Caco-2 (cell line): ENCODE measurements around the gene SPECC1. TPM values are rescaled to one million over a fixed set of nuclear protein-coding genes. Genes with fewer than 3 reads are reported as not detected.

Experiments used
- BruUV-seq: library from RNA; stranded (reverse); fragments of 400-500 nt; replicated peaks from 2 replicates; lab custom pipeline; 2021; lab: Mats Ljungman, UMichigan
- CTCF ChIA-PET: fragments of 300-600 bp; sonication (Branson Sonifier 250); formaldehyde crosslinking; loops from one replicate; lab custom pipeline; 2022; ENCODE audit warnings: antibody characterized with exemption; lab: Charles Lee
- POLR2A ChIA-PET: fragments of 300-600 bp; sonication (Branson Sonifier 250); formaldehyde crosslinking; loops from one replicate; lab custom pipeline; 2022; ENCODE audit warnings: antibody characterized with exemption; lab: Charles Lee
- DNase-seq, 2 experiments: peaks; one replicate each; pipeline versions ENCODE4 v3.0.0 to v3.0.0-alpha.2; 2020 to 2022
- H3K27me3 ChIP-seq: replicated peaks from 2 replicates; pipeline ENCODE4 v1.6.0; 2011; ENCODE audit warnings: low read length; ENCODE audit not compliant: control insufficient read depth, insufficient read depth
- H3K36me3 ChIP-seq: 2 replicates; pipeline ENCODE4 v1.5.1; 2011; ENCODE audit warnings: low read length; ENCODE audit not compliant: control insufficient read depth, insufficient read depth
- H3K4me1 ChIP-seq: fragments of 250-450 bp; sonication (Bioruptor Pico); 2 replicates; pipeline ENCODE4 v1.5.1; 2020; ENCODE audit warnings: mild to moderate bottlenecking
- H3K4me3 ChIP-seq: 2 replicates; pipeline ENCODE4 v1.5.1; 2011; ENCODE audit warnings: low read depth, mild to moderate bottlenecking, control low read depth, low read length
- H3K9me3 ChIP-seq: fragments of 250-450 bp; sonication (Bioruptor Pico); 2 replicates; pipeline ENCODE4 v1.5.1; 2020; ENCODE audit warnings: mild to moderate bottlenecking, moderate library complexity
- H3K27ac Mint-ChIP-seq: one replicate; pipeline ENCODE4 v1.8.0; 2022; ENCODE audit warnings: mixed read lengths; ENCODE audit not compliant: unreplicated experiment
- H3K27me3 Mint-ChIP-seq: one replicate; pipeline ENCODE4 v1.8.0; 2022; ENCODE audit warnings: mixed read lengths; ENCODE audit not compliant: insufficient read depth, unreplicated experiment
- H3K36me3 Mint-ChIP-seq: one replicate; pipeline ENCODE4 v1.8.0; 2022; ENCODE audit warnings: mild to moderate bottlenecking, mixed read lengths; ENCODE audit not compliant: insufficient read depth, unreplicated experiment
- H3K4me1 Mint-ChIP-seq: one replicate; pipeline ENCODE4 v1.8.0; 2022; ENCODE audit warnings: low read depth, mixed read lengths; ENCODE audit not compliant: unreplicated experiment
- H3K4me3 Mint-ChIP-seq: one replicate; pipeline ENCODE4 v1.8.0; 2022; ENCODE audit warnings: mild to moderate bottlenecking, moderate library complexity, mixed read lengths; ENCODE audit not compliant: unreplicated experiment
- H3K9me3 Mint-ChIP-seq: one replicate; pipeline ENCODE4 v1.8.0; 2022; ENCODE audit warnings: mixed read lengths; ENCODE audit not compliant: unreplicated experiment
- intact Hi-C: fragments of 100-400 bp; cut with micrococcal nuclease; formaldehyde crosslinking; loops from one replicate; pipeline ENCODE4 v1.10.0; 2022; ENCODE audit not compliant: unreplicated experiment
- total RNA-seq: library from RNA; stranded (reverse); gene quantifications from 2 replicates; pipeline ENCODE4 v1.2.3, GENCODE V29; 2022
- TF ChIP-seq, protein P1 (sequence below), 2 experiments: fragments of 200-600 bp in 1 of 2; IDR thresholded peaks; 1 replicate in 1 of 2; 2 replicates in 1 of 2; pipeline versions ENCODE4 v1.5.1 to v1.8.0; 2011 to 2022; ENCODE audit warnings: antibody characterized with exemption in 1 of 2, control low read depth in 1 of 2, inconsistent platforms in 1 of 2, low read depth in 1 of 2, low read length in 1 of 2, mild to moderate bottlenecking in 1 of 2, moderate library complexity in 1 of 2; ENCODE audit not compliant: insufficient read depth in 1 of 2, severe bottlenecking in 1 of 2, unreplicated experiment in 1 of 2

SPECC1 gene
- total RNA-seq, 1 experiment from 2014 or later = 123 TPM

DNA sequence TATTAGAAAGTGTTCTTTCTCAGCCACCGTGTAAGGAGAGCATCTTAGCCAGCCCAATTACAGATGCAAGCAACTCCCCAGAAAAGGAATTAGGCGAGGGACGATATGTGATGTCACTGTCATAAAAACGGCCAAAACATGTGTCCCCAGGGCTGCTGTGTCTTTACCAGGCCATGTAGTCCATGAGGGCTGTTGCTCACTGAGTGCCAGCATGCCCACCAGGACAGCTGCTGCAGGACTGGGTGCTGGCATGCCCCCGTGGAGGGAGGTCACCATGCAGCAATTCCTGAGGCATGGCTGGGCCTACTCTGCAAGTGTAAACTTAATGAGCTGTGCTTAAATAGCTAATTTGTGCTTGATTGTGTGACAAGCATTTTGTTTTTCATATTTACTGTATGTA, 301.3 kb downstream of the SPECC1 start:
- no peak overlapping the region for H3K4me3 ChIP-seq
- no peaks in the 10 kb centered on the region for H3K4me1 Mint-ChIP-seq
- H3K27me3 ChIP-seq = no peaks in the 10 kb centered on the region
- H3K4me3 Mint-ChIP-seq = no peak overlapping the region
- peaks cover 46% of the 10 kb centered on the region for H3K36me3 Mint-ChIP-seq
- peaks cover 16% of the 10 kb centered on the region for H3K9me3 ChIP-seq
- TF ChIP-seq, protein P1, sequence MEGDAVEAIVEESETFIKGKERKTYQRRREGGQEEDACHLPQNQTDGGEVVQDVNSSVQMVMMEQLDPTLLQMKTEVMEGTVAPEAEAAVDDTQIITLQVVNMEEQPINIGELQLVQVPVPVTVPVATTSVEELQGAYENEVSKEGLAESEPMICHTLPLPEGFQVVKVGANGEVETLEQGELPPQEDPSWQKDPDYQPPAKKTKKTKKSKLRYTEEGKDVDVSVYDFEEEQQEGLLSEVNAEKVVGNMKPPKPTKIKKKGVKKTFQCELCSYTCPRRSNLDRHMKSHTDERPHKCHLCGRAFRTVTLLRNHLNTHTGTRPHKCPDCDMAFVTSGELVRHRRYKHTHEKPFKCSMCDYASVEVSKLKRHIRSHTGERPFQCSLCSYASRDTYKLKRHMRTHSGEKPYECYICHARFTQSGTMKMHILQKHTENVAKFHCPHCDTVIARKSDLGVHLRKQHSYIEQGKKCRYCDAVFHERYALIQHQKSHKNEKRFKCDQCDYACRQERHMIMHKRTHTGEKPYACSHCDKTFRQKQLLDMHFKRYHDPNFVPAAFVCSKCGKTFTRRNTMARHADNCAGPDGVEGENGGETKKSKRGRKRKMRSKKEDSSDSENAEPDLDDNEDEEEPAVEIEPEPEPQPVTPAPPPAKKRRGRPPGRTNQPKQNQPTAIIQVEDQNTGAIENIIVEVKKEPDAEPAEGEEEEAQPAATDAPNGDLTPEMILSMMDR (IDR thresholded peaks at IDR 0.05; ENCODE audit: insufficient read depth in 1 of 2, low read depth in 1 of 2, low read length in 1 of 2, severe bottlenecking in 1 of 2, unreplicated experiment in 1 of 2) = no peak
- no peak overlapping the region for H3K27ac Mint-ChIP-seq
- peaks cover 17% of the 10 kb centered on the region for H3K9me3 Mint-ChIP-seq
- no peak for DNase-seq
- no peaks in the 10 kb centered on the region; the same call in 1 of the 2 replicates for H3K36me3 ChIP-seq
- no peaks in the 10 kb centered on the region for H3K4me1 ChIP-seq
- no peaks in the 10 kb centered on the region for H3K27me3 Mint-ChIP-seq
- ChIA-PET POLR2A (no interaction called here), CTCF (no interaction called here)
- no TSS peak for BruUV-seq
- intact Hi-C loops = no loop called here

DNA sequence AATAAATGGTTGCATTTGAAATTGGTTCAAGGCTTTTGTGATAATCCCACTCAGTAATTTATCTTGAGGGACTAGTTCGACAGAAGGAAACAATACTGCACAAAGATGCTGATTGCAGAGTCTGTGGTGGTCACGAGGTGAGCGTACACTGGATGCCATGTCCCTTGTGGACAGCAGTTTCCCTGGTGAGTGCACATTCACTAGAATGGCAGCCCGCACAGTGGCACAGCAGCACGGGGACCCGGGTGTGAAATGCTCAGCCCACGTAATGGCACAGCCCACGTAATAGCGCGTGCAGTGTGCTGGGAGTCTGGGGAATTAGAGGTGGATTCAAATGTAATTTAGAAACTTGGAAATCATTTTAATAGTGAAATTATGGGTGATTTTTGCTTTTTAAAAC, 304.1 kb downstream of the SPECC1 start:
- H3K4me1 Mint-ChIP-seq = no peaks in the 10 kb centered on the region
- H3K27me3 Mint-ChIP-seq = no peaks in the 10 kb centered on the region
- intact Hi-C loops = no loop called here
- no TSS peak for BruUV-seq
- H3K9me3 Mint-ChIP-seq = no peaks in the 10 kb centered on the region
- no peak overlapping the region for H3K4me3 Mint-ChIP-seq
- no peak overlapping the region for H3K27ac Mint-ChIP-seq
- no peak overlapping the region for H3K4me3 ChIP-seq
- H3K27me3 ChIP-seq = no peaks in the 10 kb centered on the region
- ChIA-PET POLR2A (no interaction called here), CTCF (no interaction called here)
- peaks cover 43% of the 10 kb centered on the region for H3K36me3 Mint-ChIP-seq
- no peaks in the 10 kb centered on the region; the same call in none of the 2 replicates for H3K36me3 ChIP-seq
- H3K4me1 ChIP-seq = no peaks in the 10 kb centered on the region
- no peak for DNase-seq
- H3K9me3 ChIP-seq = no peaks in the 10 kb centered on the region
- TF ChIP-seq, protein P1 (IDR thresholded peaks at IDR 0.05; ENCODE audit: insufficient read depth in 1 of 2, low read depth in 1 of 2, low read length in 1 of 2, severe bottlenecking in 1 of 2, unreplicated experiment in 1 of 2) = no peak

DNA sequence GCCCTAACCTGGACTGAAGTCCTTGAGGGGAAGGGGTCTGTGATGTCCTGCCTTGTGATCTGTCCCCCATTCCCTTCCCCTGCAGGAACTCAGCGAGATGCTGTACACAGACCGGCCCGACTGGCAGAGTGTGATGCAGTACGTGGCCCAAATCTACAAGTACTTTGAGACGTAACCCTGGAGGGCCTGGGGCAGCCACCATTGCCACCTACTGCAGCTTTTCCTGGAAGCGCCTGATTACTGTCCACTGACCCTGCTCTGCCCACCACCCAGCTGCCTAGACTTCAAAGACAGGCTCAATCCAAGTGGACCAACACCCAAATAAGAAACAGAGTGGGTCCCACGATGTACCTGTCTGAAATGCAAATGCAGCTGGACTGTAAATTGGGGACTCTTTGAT, 304.7 kb downstream of the SPECC1 start:
- no peak overlapping the region for H3K4me3 Mint-ChIP-seq
- H3K4me3 ChIP-seq = no peak overlapping the region
- TF ChIP-seq, protein P1 (IDR thresholded peaks at IDR 0.05; ENCODE audit: insufficient read depth in 1 of 2, low read depth in 1 of 2, low read length in 1 of 2, severe bottlenecking in 1 of 2, unreplicated experiment in 1 of 2) = no peak
- no peak for DNase-seq
- no peaks in the 10 kb centered on the region for H3K27me3 Mint-ChIP-seq
- H3K9me3 Mint-ChIP-seq = no peaks in the 10 kb centered on the region
- no peaks in the 10 kb centered on the region; the same call in none of the 2 replicates for H3K36me3 ChIP-seq
- no TSS peak for BruUV-seq
- H3K4me1 ChIP-seq = no peaks in the 10 kb centered on the region
- no peak overlapping the region for H3K27ac Mint-ChIP-seq
- intact Hi-C loops = no loop called here
- ChIA-PET CTCF (no interaction called here), POLR2A (no interaction called here)
- H3K36me3 Mint-ChIP-seq = peaks cover 43% of the 10 kb centered on the region
- no peaks in the 10 kb centered on the region for H3K9me3 ChIP-seq
- no peaks in the 10 kb centered on the region for H3K4me1 Mint-ChIP-seq
- H3K27me3 ChIP-seq = no peaks in the 10 kb centered on the region
